Measurements from ENCODE around the gene CACNA1C.

CACNA1C gene

GRCh38 chr12:2617365-2617764 lies 564.6 kb downstream of the CACNA1C start:
- no peak for DNase-seq

GRCh38 chr12:2618291-2618995 lies 565.7 kb downstream of the CACNA1C start:
- no peak for DNase-seq

GRCh38 chr12:2619136-2619535 lies 566.3 kb downstream of the CACNA1C start:
- no peak for DNase-seq

- no peak for DNase-seq
These were observed 569.7 kb downstream of the CACNA1C start for GRCh38 chr12:2622460-2622859.

- no peak for DNase-seq
These were observed 570.7 kb downstream of the CACNA1C start for GRCh38 chr12:2623472-2623871.

- DNase-seq: no peak
These were observed 571.9 kb downstream of the CACNA1C start for GRCh38 chr12:2624543-2625288.

GRCh38 chr12:2625289-2625612 lies 572.5 kb downstream of the CACNA1C start:
- no peak for DNase-seq

GRCh38 chr12:2627076-2627834 lies 574.5 kb downstream of the CACNA1C start:
- no peak for DNase-seq

GRCh38 chr12:2627835-2628191 lies 575.0 kb downstream of the CACNA1C start:
- no peak for DNase-seq

- DNase-seq: no peak
These were observed 575.6 kb downstream of the CACNA1C start for GRCh38 chr12:2628401-2628800.

- DNase-seq: no peak
These were observed 576.3 kb downstream of the CACNA1C start for GRCh38 chr12:2629051-2629450.

- no peak for DNase-seq
These were observed 579.0 kb downstream of the CACNA1C start for GRCh38 chr12:2631653-2632350.

GRCh38 chr12:2633176-2633824 lies 580.5 kb downstream of the CACNA1C start:
- DNase-seq: no peak

GRCh38 chr12:2633825-2634200 lies 581.0 kb downstream of the CACNA1C start:
- no peak for DNase-seq

GRCh38 chr12:2634471-2634870 lies 581.7 kb downstream of the CACNA1C start:
- no peak for DNase-seq

- DNase-seq: no peak
These were observed 584.1 kb downstream of the CACNA1C start for GRCh38 chr12:2636741-2637340.

- no peak for DNase-seq
These were observed 584.6 kb downstream of the CACNA1C start for GRCh38 chr12:2637371-2637770.

GRCh38 chr12:2638273-2639019 lies 585.7 kb downstream of the CACNA1C start:
- DNase-seq: no peak

- DNase-seq: no peak
These were observed 586.2 kb downstream of the CACNA1C start for GRCh38 chr12:2639020-2639298.

GRCh38 chr12:2640281-2640680 lies 587.5 kb downstream of the CACNA1C start:
- no peak for DNase-seq

GRCh38 chr12:2640709-2641108 lies 587.9 kb downstream of the CACNA1C start:
- DNase-seq: no peak

- DNase-seq: no peak
These were observed 588.4 kb downstream of the CACNA1C start for GRCh38 chr12:2641207-2641606.
